Mucosa of gallbladder (tissue), 1 donor: ENCODE results near the gene AK5. TPM values are rescaled to one million over a fixed set of nuclear protein-coding genes. Genes with fewer than 3 reads are reported as not detected.
"Not testable (repeated sequence)": the region's sequence is repeated elsewhere in the genome, so short reads cannot be mapped to it uniquely, and the experiment has no call there.

Experiments
- DNase-seq: peaks from one replicate; pipeline ENCODE4 v3.0.0-alpha.2; 2020; ENCODE audit warnings: low spot score
- total RNA-seq: library from RNA; stranded (reverse); gene quantifications from one replicate; pipeline ENCODE4 v1.2.1, GENCODE V29; 2021
- donor health status: DM: no; HTN: no; CAD: no.

Gene AK5
- total RNA-seq, 1 donor from 2014 or later, result 1.2 TPM

DNA sequence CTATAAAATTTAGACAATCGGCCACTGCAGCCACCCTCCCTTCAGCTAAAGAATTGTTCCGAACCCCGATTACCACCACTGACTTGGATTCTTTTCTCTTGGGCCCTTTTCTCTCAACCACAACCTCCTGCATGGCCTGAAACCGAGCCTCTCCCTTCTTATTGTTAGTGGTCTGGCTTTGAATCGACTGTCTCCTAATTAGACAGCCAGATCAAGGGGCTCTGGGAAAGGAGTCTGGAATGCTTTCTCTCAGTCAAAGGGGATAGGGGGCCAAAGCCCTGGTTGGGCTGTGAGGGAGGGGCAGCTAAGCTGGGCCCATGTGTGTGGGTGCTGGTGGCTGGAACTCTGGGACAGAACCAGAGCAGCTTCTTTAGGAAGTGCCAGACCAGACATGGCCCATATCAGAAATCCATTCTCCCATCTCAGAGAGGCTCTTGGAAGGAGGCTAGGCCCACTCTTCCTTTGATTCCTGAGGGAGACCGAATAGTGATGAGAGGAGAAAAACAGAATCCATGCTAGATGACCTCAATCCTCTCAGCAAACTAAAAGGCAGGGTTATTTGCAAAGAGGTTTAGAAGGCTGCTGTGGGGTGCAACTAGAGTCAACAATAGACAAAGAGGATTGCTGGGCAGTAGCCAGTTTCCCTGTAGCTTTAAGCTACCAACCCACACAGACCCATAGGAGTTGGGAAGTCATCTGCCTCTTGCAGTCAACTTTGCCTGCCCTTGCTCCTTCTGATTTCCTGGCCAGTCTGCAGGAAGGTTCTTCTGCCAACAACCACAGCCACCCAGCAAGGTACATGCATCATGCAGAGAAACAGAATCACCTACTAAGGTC is 117.6 kb downstream of the AK5 start:
- no peak for DNase-seq

GRCh38 chr1:77400781-77401180 is 119.0 kb downstream of the AK5 start:
- DNase-seq, result no peak

DNA sequence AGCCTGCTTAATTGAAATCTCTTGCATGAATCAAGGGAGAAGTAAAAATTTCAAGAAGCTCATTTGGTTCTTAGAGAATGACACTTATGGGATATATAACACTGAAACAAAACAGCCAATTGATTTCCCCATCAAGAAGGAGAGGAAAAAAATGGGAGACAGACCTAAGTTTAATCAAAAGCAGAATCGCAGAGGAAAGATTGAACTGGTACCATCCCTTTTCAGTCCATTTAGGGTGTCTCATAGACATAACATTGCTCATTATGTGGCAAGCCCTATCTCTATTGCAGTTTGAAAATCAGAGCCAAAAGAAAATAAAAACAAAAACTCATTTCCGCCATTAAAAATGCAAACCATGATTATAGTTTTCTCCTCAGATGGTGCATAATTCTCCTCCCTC is 119.6 kb downstream of the AK5 start:
- no peak for DNase-seq

DNA sequence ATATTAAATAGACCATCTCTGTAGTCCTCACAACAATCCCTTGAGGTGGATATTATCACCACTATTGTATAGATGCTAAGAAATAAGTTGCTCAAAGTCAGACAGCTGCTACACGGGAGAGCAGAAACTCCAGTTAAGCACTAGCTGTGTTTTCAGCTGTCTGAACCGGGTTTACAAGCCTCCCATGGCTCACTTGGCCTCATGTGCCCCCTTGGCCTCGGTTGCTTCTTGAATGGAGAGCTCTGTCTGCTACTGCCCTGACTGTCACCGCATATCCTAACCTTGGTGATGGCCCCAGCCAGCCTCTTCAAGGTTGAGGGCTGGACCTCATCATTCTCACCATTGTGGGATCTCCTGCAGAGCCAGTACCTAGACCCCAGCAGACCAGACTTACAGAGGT is 123.4 kb downstream of the AK5 start:
- no peak for DNase-seq

DNA sequence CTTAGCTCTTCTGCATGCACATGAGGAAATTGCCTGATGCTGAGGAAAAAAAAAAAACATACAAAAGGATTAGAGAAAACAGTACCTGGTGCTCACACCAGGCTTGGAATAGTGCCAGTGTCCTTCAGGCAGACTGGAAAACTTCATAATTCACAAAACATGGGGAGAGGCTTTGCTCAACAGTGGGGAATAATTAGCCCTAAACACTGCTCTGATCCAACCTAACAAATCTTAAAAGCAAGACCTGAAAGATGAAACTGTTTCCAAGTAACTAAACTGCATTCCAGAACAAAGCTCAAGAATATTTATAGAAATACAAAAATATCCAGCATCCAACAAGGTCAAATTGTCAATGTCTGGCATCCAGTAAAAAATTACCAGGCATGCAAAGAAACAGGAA is 124.8 kb downstream of the AK5 start:
- DNase-seq, result no peak

DNA sequence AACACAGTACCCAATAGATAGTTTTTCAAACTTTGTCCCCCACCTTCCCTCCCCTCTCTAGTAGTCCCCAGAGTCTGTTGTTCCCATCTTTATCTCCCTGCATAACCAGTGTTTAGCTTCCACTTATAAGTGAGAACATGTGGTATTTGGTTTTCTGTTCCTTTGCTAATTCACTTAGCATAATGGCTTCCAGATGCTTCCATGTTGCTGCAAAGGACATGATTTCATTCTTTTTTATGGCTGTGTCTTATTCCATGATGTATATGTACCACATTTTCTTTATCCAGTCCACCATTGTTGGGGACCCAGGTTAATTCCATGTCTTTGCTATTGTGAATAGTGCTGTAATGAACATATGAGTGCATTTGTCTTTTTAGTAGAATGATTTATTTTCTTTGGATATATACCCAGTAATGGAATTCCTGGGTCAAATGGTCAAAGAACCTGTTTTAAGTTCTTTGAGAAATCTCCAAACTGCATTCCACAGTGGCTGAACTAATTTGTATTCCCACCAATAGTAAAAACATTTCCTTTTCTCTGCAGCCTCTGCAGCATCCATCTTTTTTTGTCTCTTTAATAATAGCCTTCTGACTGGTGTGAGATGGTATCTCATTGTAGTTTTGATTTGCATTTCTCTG is 126.0 kb downstream of the AK5 start:
- DNase-seq, result no peak

DNA sequence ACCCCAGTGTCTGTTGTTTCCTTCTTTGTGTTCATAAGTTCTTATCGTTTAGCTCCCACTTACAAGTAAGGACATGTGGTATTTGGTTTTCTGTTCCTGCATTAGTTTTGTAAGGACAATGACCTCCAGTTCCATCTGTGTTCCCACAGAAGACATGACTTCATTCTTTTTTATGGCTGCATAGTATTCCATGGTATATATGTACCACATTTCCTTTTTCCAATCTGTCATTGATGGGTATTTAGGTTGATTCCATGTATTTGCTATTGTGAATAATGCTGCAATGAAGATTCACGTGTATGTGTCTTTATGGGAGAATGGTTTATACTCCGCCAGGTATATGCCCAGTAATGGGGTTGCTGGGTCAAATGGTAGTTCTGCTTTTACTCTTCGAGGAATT is 127.1 kb downstream of the AK5 start:
- not testable (repeated sequence) for DNase-seq

- DNase-seq, result no peak
Measured at GRCh38 chr1:77412069-77412819, 130.4 kb downstream of the AK5 start.

DNA sequence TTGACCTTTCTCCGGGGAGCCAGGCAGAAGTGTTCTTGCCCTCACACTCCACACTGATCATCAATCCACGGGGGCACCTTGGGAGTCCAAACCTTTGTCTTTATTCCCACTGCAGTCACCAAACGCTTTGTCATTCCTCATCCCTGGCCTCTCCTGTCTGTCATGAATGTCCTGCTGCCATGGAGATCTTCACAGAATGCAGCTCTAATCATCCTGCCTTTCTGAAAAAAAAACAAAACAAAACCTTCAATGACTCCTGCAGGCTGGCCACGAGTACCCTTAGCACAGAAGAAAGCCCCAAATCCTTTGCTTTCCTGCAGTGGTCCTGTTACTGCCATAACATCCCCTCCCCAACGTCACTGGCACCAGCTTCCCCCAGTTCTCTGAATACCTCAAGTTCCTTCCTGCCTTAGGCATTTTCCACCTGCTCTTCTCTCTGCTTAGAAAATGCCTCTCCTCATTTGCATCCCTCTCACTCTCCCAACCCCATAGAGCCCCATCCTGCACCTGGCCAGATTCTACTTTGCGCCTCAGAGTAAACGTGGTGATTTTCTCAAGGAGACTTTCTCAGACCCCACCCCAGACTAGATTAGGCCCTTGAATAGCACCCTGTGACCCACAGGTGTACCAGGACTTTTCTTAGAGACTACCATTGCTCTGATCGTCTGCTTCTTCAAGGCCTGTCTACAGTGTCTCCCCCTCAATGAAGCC is 131.2 kb downstream of the AK5 start:
- DNase-seq, result no peak

DNA sequence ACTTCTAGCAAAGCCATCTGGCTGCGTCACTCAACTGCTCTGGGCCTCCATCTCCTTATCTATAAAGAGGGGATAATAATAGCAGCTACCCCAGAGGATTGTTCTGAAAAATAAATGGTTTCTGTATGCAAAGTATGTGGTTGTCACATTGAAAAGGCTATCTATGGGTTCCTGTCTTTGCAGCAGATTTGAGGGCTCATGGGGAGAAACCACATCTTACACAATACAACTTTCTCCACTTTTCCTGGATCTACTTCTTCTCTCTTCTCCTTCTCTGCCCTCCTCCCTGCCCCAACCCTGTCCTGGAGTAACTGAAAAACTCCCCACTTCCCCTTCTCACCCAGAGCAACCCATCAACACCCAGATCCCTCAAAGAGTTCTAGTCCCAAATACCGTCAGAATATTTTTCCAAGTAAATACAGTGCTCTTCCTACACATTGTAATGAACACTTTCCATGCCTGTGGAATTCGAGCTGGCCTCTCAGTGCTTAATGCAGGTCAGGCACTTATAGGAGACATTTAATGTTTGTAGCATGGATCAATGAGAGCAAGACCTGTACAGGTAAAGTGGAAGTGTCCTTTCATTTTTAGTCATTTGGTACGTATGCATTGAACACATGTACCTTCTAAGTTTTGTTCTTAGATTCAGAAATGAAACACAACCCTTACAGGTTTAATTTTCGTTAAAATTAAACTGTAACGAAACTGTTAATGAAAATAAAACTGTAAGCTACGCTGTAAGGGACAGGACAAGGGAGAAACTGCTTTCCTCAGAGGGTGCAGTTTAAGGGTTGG is 131.9 kb downstream of the AK5 start:
- DNase-seq, result no peak

DNA sequence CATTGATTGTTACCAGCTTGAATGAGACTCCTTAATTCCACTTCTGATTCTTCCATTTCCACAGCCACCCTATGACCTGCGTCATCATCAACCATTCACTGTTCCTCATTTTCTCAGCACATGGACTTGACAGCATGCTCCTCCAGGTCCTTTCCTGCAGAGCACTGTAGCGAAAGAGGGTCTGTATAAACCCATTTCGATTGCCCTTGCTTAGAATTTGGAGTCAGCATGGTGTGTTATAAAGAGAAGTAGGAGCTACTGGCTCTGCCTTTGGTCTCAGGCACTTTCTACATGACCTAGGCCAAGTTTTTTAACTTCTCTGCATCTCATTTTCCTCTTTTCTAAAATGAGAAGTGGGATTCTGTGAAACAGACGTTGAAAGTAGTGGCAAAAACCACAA is 133.8 kb downstream of the AK5 start:
- no peak for DNase-seq

- no peak for DNase-seq
Measured at GRCh38 chr1:77416692-77417450, 135.1 kb downstream of the AK5 start.

DNA sequence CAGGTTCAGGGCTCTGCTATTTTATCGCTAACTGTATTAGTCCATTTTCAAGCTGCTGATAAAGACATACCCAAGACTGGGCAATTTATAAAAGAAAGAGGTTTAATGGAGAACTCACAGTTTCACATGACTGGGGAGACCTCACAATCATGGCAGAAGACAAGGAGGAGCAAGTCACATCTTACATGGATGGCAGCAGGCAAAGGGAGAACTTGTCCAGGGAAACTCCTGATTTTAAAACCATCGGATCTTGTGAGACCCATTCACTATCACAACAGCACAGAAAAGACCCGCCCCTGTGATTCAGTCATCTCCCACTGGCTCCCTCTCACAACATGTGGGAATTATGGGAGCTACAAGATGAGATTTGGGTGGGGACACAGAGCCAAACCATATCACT is 136.2 kb downstream of the AK5 start:
- DNase-seq, result not testable (repeated sequence)

DNA sequence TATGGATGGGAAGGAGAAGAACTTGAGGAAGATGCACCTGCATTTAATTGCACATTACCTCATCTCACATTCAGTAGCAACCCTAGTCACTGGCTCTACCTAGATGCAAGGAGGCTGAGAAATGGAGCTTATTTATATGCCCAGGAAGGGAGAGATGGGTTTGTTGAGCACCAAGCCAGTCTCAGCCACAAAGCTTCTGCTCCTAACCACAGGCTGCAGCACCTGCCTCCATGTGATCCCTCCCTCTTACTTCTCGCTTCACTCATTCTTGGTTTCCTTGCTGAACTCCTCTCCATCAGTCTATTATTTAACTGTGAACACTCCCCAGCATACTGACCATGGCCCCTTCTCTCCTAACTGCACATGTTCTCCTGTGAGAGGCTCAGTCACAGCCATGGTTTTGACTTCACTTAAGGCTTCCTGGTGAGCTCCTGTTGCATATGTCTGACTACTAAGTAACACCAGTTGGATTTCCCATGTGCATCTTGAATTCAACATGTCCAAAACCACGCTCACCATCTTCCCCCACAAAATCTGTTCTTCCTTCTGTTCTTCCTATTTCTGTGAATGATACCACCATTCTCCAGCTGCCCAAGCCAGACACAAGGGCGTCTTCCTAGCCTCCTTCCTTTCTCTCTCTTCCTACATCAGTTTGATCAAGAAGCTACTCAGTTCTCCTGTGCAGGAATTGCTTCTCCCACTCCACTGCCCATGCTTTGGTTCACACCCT is 139.8 kb downstream of the AK5 start:
- no peak for DNase-seq

- no peak for DNase-seq
Measured at GRCh38 chr1:77424236-77424635, 142.4 kb downstream of the AK5 start.

GRCh38 chr1:77428068-77428467 is 146.2 kb downstream of the AK5 start:
- DNase-seq, result no peak

DNA sequence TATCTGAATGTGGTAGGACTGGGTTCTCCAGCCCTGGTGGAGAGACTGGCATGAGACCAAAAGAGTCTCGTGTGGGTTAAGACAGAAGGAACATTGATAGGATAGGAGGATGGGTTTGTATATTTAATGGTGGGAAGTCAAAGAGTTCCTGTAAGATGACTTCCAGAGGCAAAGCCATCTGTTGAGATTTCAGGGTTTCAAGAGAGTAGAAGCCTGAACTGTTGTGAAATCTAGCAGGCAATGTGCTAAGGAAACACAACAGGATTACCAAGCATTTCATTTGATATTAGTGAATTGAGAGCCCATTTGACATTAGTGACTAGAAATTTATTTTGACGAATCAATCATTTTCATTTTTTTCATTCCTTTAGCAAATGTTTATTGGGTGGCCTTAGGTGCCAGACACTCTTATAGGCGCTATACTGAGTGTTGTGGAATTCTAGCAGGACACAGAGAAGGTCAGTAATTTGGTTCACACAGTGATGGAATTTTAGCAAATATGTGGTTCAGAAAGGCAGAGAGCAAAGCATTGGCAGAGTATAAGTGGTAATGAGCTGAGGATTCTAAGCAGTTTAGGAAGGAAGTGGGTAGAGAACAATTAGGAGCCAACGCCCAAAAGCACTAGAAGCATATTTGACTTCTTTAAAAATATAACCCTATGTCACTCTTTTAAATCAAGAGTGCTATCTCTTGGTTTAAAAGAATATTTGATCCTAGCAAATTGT is 149.3 kb downstream of the AK5 start:
- DNase-seq, result no peak

GRCh38 chr1:77433934-77434333 is 152.1 kb downstream of the AK5 start:
- no peak for DNase-seq

- no peak for DNase-seq
Measured at GRCh38 chr1:77434967-77435366, 153.1 kb downstream of the AK5 start.
